B cell (primary cell): ENCODE measurements around the gene BANF2. TPM values are rescaled to one million over a fixed set of nuclear protein-coding genes. Genes with fewer than 3 reads are reported as not detected.

Experiments used
- ATAC-seq: fragments of 200-7000 bp; cut with Tn5 transposase; one replicate; pipeline ENCODE4 v1.10.0; 2021; ENCODE audit warnings: low read depth, mild to moderate bottlenecking, moderate number of reproducible peaks, moderate library complexity
- CTCF ChIA-PET: fragments of 350-600 bp; sonication (Branson Sonifier 250); formaldehyde crosslinking; loops from one replicate; lab custom pipeline; 2021; ENCODE audit warnings: antibody characterized with exemption, inconsistent platforms; lab: Charles Lee
- POLR2A ChIA-PET: fragments of 350-600 bp; sonication (Branson Sonifier 250); formaldehyde crosslinking; loops from one replicate; lab custom pipeline; 2021; ENCODE audit warnings: antibody characterized with exemption; lab: Charles Lee
- DNase-seq: peaks from one replicate; pipeline ENCODE4 v3.0.0; 2013
- H2AFZ ChIP-seq: 2 replicates; pipeline ENCODE4 v1.6.1; 2012; ENCODE audit warnings: mild to moderate bottlenecking, low read depth, low read length; ENCODE audit not compliant: insufficient read depth, poor library complexity, severe bottlenecking
- H3K27ac ChIP-seq, 2 donors: 1 replicate in 1 of 2; 2 replicates in 1 of 2; pipeline ENCODE4 v1.5.1; 2012 to 2013; ENCODE audit warnings: low read length in 2 of 2, mild to moderate bottlenecking in 2 of 2, moderate library complexity in 1 of 2
- H3K27me3 ChIP-seq, 4 experiments: fragments of 200-600 bp in 1 of 4; sonication (generic) in 1 of 4; replicated peaks in 1 of 4; 1 replicate in 2 of 4; 2 replicates in 2 of 4; pipeline versions ENCODE4 v1.6.1 to v1.7.0; 2013 to 2016; ENCODE audit warnings: low read length in 3 of 4, mild to moderate bottlenecking in 2 of 4, mixed read lengths in 1 of 4, moderate library complexity in 1 of 4; ENCODE audit not compliant: insufficient read depth in 4 of 4, control insufficient read depth in 3 of 4; ENCODE audit errors: control extremely low read depth in 1 of 4
- H3K36me3 ChIP-seq, 2 experiments: replicated peaks in 1 of 2; 1 replicate in 1 of 2; 2 replicates in 1 of 2; pipeline versions ENCODE4 v1.6.1 to v1.7.1; 2013; ENCODE audit warnings: low read length in 1 of 2; ENCODE audit not compliant: insufficient read depth in 2 of 2, control insufficient read depth in 1 of 2; ENCODE audit errors: control extremely low read depth in 1 of 2, extremely low read depth in 1 of 2
- H3K4me1 ChIP-seq, 2 donors: fragments of 200-600 bp in 1 of 2; sonication (generic) in 1 of 2; 1 replicate in 1 of 2; 2 replicates in 1 of 2; pipeline versions ENCODE4 v1.5.1 to v1.6.1; 2013 to 2017; ENCODE audit warnings: low read length in 2 of 2; ENCODE audit not compliant: control insufficient read depth in 2 of 2, insufficient read depth in 2 of 2
- H3K4me2 ChIP-seq: replicated peaks from 2 replicates; pipeline ENCODE3; 2012; ENCODE audit warnings: mild to moderate bottlenecking, low read depth, low read length; ENCODE audit not compliant: poor library complexity, severe bottlenecking
- H3K4me3 ChIP-seq, 5 experiments: fragments of 200-600 bp in 1 of 5; sonication (generic) in 1 of 5; 1 replicate in 3 of 5; 2 replicates in 2 of 5; pipeline versions ENCODE4 v1.5.1 to v1.7.0; 2011 to 2016; ENCODE audit warnings: low read length in 4 of 5, mild to moderate bottlenecking in 4 of 5, low read depth in 2 of 5, control low read depth in 1 of 5, moderate library complexity in 1 of 5; ENCODE audit not compliant: insufficient read depth in 1 of 5; ENCODE audit errors: control extremely low read depth in 1 of 5, extremely low read depth in 1 of 5
- H3K79me2 ChIP-seq: fragments of 200-600 bp; sonication (generic); one replicate; pipeline ENCODE4 v1.6.0; 2016; ENCODE audit warnings: low read length; ENCODE audit not compliant: control insufficient read depth, insufficient read depth
- H3K9ac ChIP-seq: fragments of 200-600 bp; sonication (generic); 2 replicates; pipeline ENCODE4 v1.6.1; 2017; ENCODE audit warnings: mild to moderate bottlenecking, low read length, moderate library complexity
- H3K9me3 ChIP-seq, 3 donors: one replicate each; pipeline versions ENCODE4 v1.6.1 to v1.7.1; 2013; ENCODE audit warnings: low read length in 2 of 3; ENCODE audit not compliant: control insufficient read depth in 2 of 3, insufficient read depth in 1 of 3; ENCODE audit errors: control extremely low read depth in 1 of 3
- H4K20me1 ChIP-seq: 2 replicates; pipeline ENCODE4 v1.6.0; 2012; ENCODE audit warnings: mild to moderate bottlenecking, low read length; ENCODE audit not compliant: insufficient read depth, control insufficient read depth, poor library complexity, severe bottlenecking
- H3K27ac Mint-ChIP-seq: one replicate; pipeline ENCODE4 v1.8.0; 2021; ENCODE audit warnings: mixed read lengths
- H3K27me3 Mint-ChIP-seq: one replicate; pipeline ENCODE4 v1.8.0; 2021; ENCODE audit warnings: mixed read lengths
- H3K4me1 Mint-ChIP-seq: one replicate; pipeline ENCODE4 v1.8.0; 2021; ENCODE audit warnings: mixed read lengths
- H3K4me3 Mint-ChIP-seq: one replicate; pipeline ENCODE4 v1.8.0; 2021; ENCODE audit warnings: mixed read lengths
- H3K9me3 Mint-ChIP-seq: one replicate; pipeline ENCODE4 v1.8.0; 2022; ENCODE audit warnings: mixed read lengths; ENCODE audit not compliant: insufficient read depth
- EZH2 ChIP-seq: IDR thresholded peaks from 2 replicates; pipeline ENCODE4 v1.6.1; 2012; ENCODE audit warnings: borderline replicate concordance, low read depth, mild to moderate bottlenecking, moderate library complexity, low read length; ENCODE audit not compliant: insufficient read depth, poor library complexity, severe bottlenecking
- WGBS: methylation state at CpG from one replicate; pipeline ENCODE4 v1.1.5; 2013; ENCODE audit warnings: missing lambda C conversion rate; ENCODE audit not compliant: insufficient coverage; 5-methylcytosine and 5-hydroxymethylcytosine counted together
- intact Hi-C: fragments of 100-400 bp; cut with micrococcal nuclease; formaldehyde crosslinking; loops from one replicate; pipeline ENCODE4 v1.10.0; 2022
- polyA plus RNA-seq: library from polyadenylated mRNA; depleted of rRNA; stranded (reverse); fragments of >200 nt; gene quantifications from 2 replicates; pipeline ENCODE4 v1.2.3, GENCODE V29; 2012
- total RNA-seq, 2 donors: library from RNA; stranded (reverse); fragments of 120-200 nt in 1 of 2; gene quantifications; 1 replicate in 1 of 2; 2 replicates in 1 of 2; pipeline versions ENCODE4 v1.2.3 to v1.2.4, GENCODE V29; 2013 to 2022
- TF ChIP-seq, protein P1 (sequence below): fragments of 200-600 bp; IDR thresholded peaks from one replicate; pipeline ENCODE4 v1.8.0; 2022; ENCODE audit warnings: antibody characterized with exemption, mild to moderate bottlenecking

The BANF2 gene
- total and polyA plus RNA-seq, 2 donors (not counting 1 experiment from before 2014, with no cell fraction given), result not detected

GRCh38 chr20:17682889-17683198 lies 16.9 kb upstream of the BANF2 start:
- H3K4me3 ChIP-seq, result peak overlapping the region; percentile 51 to 72 (median 65)

More at GRCh38 chr20:17682889-17683198, 16.9 kb upstream of the BANF2 start:
- intact Hi-C loops, result loop anchor here (1.0 to 10.0 kb wide), 12 partner anchors 114 to 1112 kb away; partner anchors contain the start of genes BFSP1, KAT14, MGME1 and PET117
- no peak for DNase-seq
- H3K27ac Mint-ChIP-seq, result peak overlapping the region; percentile 88
- no peak for ATAC-seq
- TF ChIP-seq EZH2, result no peak
- TF ChIP-seq, protein P1, sequence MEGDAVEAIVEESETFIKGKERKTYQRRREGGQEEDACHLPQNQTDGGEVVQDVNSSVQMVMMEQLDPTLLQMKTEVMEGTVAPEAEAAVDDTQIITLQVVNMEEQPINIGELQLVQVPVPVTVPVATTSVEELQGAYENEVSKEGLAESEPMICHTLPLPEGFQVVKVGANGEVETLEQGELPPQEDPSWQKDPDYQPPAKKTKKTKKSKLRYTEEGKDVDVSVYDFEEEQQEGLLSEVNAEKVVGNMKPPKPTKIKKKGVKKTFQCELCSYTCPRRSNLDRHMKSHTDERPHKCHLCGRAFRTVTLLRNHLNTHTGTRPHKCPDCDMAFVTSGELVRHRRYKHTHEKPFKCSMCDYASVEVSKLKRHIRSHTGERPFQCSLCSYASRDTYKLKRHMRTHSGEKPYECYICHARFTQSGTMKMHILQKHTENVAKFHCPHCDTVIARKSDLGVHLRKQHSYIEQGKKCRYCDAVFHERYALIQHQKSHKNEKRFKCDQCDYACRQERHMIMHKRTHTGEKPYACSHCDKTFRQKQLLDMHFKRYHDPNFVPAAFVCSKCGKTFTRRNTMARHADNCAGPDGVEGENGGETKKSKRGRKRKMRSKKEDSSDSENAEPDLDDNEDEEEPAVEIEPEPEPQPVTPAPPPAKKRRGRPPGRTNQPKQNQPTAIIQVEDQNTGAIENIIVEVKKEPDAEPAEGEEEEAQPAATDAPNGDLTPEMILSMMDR, result peak; percentile 48
- Histone ChIP-seq H3K9me3 (peaks cover 0 to 3% (median 1%) of the 10 kb centered on the region in 3 donors), H3K27me3 (peaks cover 0 to 11% (median 4%) of the 10 kb centered on the region in 4 experiments), H2AFZ (peak overlapping the region; percentile 84), H3K4me2 (peak overlapping the region; percentile 97), H3K27ac (no peak overlapping the region), H4K20me1 (no peaks in the 10 kb centered on the region), H3K4me1 (peaks cover 15 to 18% of the 10 kb centered on the region in 2 donors), H3K79me2 (peaks cover 10% of the 10 kb centered on the region), H3K9ac (peak overlapping the region; percentile 73), H3K36me3 (no peaks in the 10 kb centered on the region)
- no CpG with 5 or more reads among the region's 10 CpGs for WGBS
- peaks cover 20% of the 10 kb centered on the region for H3K4me1 Mint-ChIP-seq
- H3K27me3 Mint-ChIP-seq, result peaks cover 35% of the 10 kb centered on the region
- ChIA-PET CTCF (interaction anchor here (0.7 to 6.4 kb wide), 39 partner anchors 9 to 605 kb away, joined by 3 to 159 read pairs (median 5); partner anchors contain the start of genes DSTN, KAT14, MGME1 and PET117), POLR2A (interaction anchor here (0.6 to 1.7 kb wide), 8 partner anchors 93 to 314 kb away, joined by 3 to 10 read pairs (median 4); partner anchors contain the start of genes DSTN, MGME1 and SNX5)
- H3K4me3 Mint-ChIP-seq, result peak overlapping the region; percentile 92
- no peaks in the 10 kb centered on the region for H3K9me3 Mint-ChIP-seq
